K562 (cell line): ENCODE measurements around the gene NACA2. TPM values are rescaled to one million over a fixed set of nuclear protein-coding genes. Genes with fewer than 3 reads are reported as not detected.

ENCODE experiments used
- ATAC-seq: fragments of 200-7000 bp; cut with Tn5 transposase; 3 replicates; pipeline ENCODE4 v1.9.1; 2020; ENCODE audit warnings: moderate library complexity
- BruUV-seq: library from RNA; stranded (reverse); fragments of 400-500 nt; replicated peaks from 2 replicates; lab custom pipeline; 2021; lab: Mats Ljungman, UMichigan
- CTCF ChIA-PET: fragments of 300-600 bp; formaldehyde crosslinking; extraction: SDS; loops from one replicate; lab custom pipeline; 2021; ENCODE audit warnings: low intra/inter-chr PET ratio; lab: Yijun Ruan, JAX
- POLR2A ChIA-PET: fragments of 300-600, 350-650 bp; sonication (Branson Sonifier 250); formaldehyde crosslinking; extraction: SDS; loops from one replicate; lab custom pipeline; 2021; ENCODE audit warnings: antibody characterized with exemption, inconsistent platforms; lab: Yijun Ruan, JAX
- DNase-seq, 4 experiments: peaks; one replicate each; pipeline versions ENCODE4 v3.0.0 to v3.0.0-alpha.2; 2011 to 2018; ENCODE audit warnings: low spot score in 3 of 4, mixed read lengths in 3 of 4; ENCODE audit errors: extremely low read depth in 1 of 4
- FAIRE-seq: peaks from 2 replicates; lab custom pipeline; 2011; peaks lifted over from hg19 to GRCh38; lab: Jason Lieb, UNC
- H2AFZ ChIP-seq: 2 replicates; pipeline ENCODE4 v1.6.0; 2011; ENCODE audit warnings: low read depth, low read length, control low read depth, inconsistent platforms
- H3K27ac ChIP-seq: fragments of 200-600 bp; 3 replicates; pipeline ENCODE4 v1.8.0; 2011; ENCODE audit warnings: low read depth, mild to moderate bottlenecking, control low read depth, inconsistent platforms, low read length, moderate library complexity, mixed read lengths; ENCODE audit errors: extremely low read depth
- H3K27me3 ChIP-seq, 2 experiments: fragments of 300-600 bp in 1 of 2; 2 replicates in 1 of 2; 3 replicates in 1 of 2; pipeline versions ENCODE4 v1.6.0 to v1.8.0; 2011; ENCODE audit warnings: inconsistent platforms in 2 of 2, low read length in 2 of 2, mild to moderate bottlenecking in 1 of 2, mixed read lengths in 1 of 2, moderate library complexity in 1 of 2; ENCODE audit not compliant: control insufficient read depth in 2 of 2, insufficient read depth in 2 of 2
- H3K36me3 ChIP-seq: fragments of 300-600 bp; 3 replicates; pipeline ENCODE4 v1.8.0; 2011; ENCODE audit warnings: mild to moderate bottlenecking, low read length, inconsistent platforms; ENCODE audit not compliant: control insufficient read depth, insufficient read depth
- H3K4me1 ChIP-seq, 2 experiments: fragments of 200-600 bp in 1 of 2; replicated peaks in 1 of 2; 2 replicates in 1 of 2; 3 replicates in 1 of 2; pipeline versions ENCODE4 v1.5.1 to v1.8.0; 2011; ENCODE audit warnings: inconsistent platforms in 2 of 2, low read length in 2 of 2, mild to moderate bottlenecking in 1 of 2, mixed read lengths in 1 of 2, moderate library complexity in 1 of 2; ENCODE audit not compliant: control insufficient read depth in 2 of 2, insufficient read depth in 2 of 2
- H3K4me2 ChIP-seq: 2 replicates; pipeline ENCODE4 v1.6.1; 2011; ENCODE audit warnings: low read length, control low read depth, inconsistent platforms, mixed read lengths; ENCODE audit not compliant: insufficient read depth
- H3K4me3 ChIP-seq: fragments of 200-600 bp; sonication (generic), shearing (Covaris generic); 2 replicates; pipeline ENCODE4 v1.5.1; 2016; ENCODE audit warnings: control low read depth, inconsistent platforms
- H3K79me2 ChIP-seq: fragments of 200-600 bp; 3 replicates; pipeline ENCODE4 v1.8.0; 2011; ENCODE audit warnings: low read length, inconsistent platforms; ENCODE audit not compliant: control insufficient read depth, insufficient read depth
- H3K9ac ChIP-seq, 2 experiments: 2 replicates each; pipeline versions ENCODE4 v1.6.0 to v1.6.1; 2011; ENCODE audit warnings: low read depth in 2 of 2, low read length in 2 of 2, control low read depth in 1 of 2, inconsistent platforms in 1 of 2, mild to moderate bottlenecking in 1 of 2, mixed read lengths in 1 of 2; ENCODE audit not compliant: insufficient read depth in 1 of 2
- H3K9me1 ChIP-seq: one replicate; pipeline ENCODE4 v1.6.0; 2011; ENCODE audit warnings: inconsistent platforms, mild to moderate bottlenecking, low read length, moderate library complexity; ENCODE audit not compliant: control insufficient read depth, insufficient read depth
- H3K9me3 ChIP-seq: replicated peaks from 2 replicates; pipeline ENCODE4 v1.5.1; 2011; ENCODE audit warnings: low read depth, low read length, inconsistent platforms; ENCODE audit not compliant: control insufficient read depth, insufficient read depth
- H4K20me1 ChIP-seq: replicated peaks from 2 replicates; pipeline ENCODE4 v1.6.1; 2011; ENCODE audit warnings: low read length, inconsistent platforms, mixed read lengths; ENCODE audit not compliant: control insufficient read depth, insufficient read depth
- SP2 ChIP-seq: IDR thresholded peaks from 2 replicates; pipeline ENCODE4 v1.6.1; 2011; ENCODE audit warnings: mild to moderate bottlenecking, low read depth, low read length, moderate library complexity; ENCODE audit not compliant: poor library complexity, severe bottlenecking; ENCODE audit errors: extremely low read depth
- ZBTB11 ChIP-seq, 3 experiments: fragments of 200-800 bp in 1 of 3; fragments of 250-450 bp in 1 of 3; fragments of 450-650 bp in 1 of 3; sonication (Bioruptor Pico) in 1 of 3; sonication (Bioruptor generic) in 1 of 3; formaldehyde crosslinking in 1 of 3; IDR thresholded peaks; 2 replicates each; pipeline versions ENCODE4 v1.6.1 to v1.8.0; 2016 to 2022; ENCODE audit warnings: mild to moderate bottlenecking in 2 of 3, missing genetic modification characterization in 2 of 3, missing compliant biosample characterization in 1 of 3, moderate library complexity in 1 of 3
- WGBS: fragments of 100-300 bp; shearing (Covaris generic); methylation state at CpG from one replicate; pipeline ENCODE4 v1.1.6; 2016; ENCODE audit warnings: low coverage, mixed read lengths; ENCODE audit not compliant: insufficient coverage; ENCODE audit errors: missing lambda C conversion rate; 5-methylcytosine and 5-hydroxymethylcytosine counted together
- in situ Hi-C: fragments of 300-500 bp; cut with MboI; formaldehyde crosslinking; loops from 4 replicates; pipeline ENCODE4 v1.15.0; 2018; ENCODE audit warnings: inconsistent platforms, mixed read lengths
- intact Hi-C: fragments of 100-400 bp; cut with micrococcal nuclease; formaldehyde crosslinking; loops from 2 replicates; pipeline ENCODE4 v1.14.2; 2022
- polyA plus RNA-seq, 8 experiments: library from polyadenylated mRNA; depleted of rRNA in 4 of 8; stranded (reverse) in 5 of 8; unstranded in 3 of 8; fragments of >200 nt; fragmentation: Nextera tagmentation in 2 of 8; fragmentation: Illumina TruSeq in 1 of 8; extraction: Ambion mirVana in 2 of 8; extraction: Trizol in 1 of 8; gene quantifications; 2 replicates each; pipeline versions ENCODE4 v1.2.1 to v1.2.3, GENCODE V29; 2011 to 2014; ENCODE audit warnings: inconsistent platforms in 1 of 8, missing spikeins in 1 of 8
- total RNA-seq, 7 experiments: library from RNA; depleted of rRNA in 6 of 7; stranded (reverse); fragments of >200 nt in 6 of 7; fragmentation: Illumina TruSeq in 2 of 7; extraction: Trizol in 2 of 7; gene quantifications; 2 replicates each; pipeline versions ENCODE4 v1.2.1 to v1.2.3, GENCODE V29; 2011 to 2021; ENCODE audit warnings: low replicate concordance in 1 of 7

The NACA2 gene
- total and polyA plus RNA-seq, 9 of the 15 experiments (the other 6 are each of a cell fraction or from before 2014, with no cell fraction given), result 0.13 to 0.29 (median 0.23) TPM; not detected in 4

- Histone ChIP-seq H3K4me3 (no peak overlapping the region), H3K36me3 (no peaks in the 10 kb centered on the region), H3K9me1 (no peaks in the 10 kb centered on the region), H3K79me2 (no peaks in the 10 kb centered on the region), H3K4me1 (no peaks in the 10 kb centered on the region), H3K9ac (no peak overlapping the region), H2AFZ (no peak overlapping the region), H3K4me2 (no peak overlapping the region), H4K20me1 (no peaks in the 10 kb centered on the region), H3K27ac (no peak overlapping the region), H3K9me3 (0 out of 2 replicates have a peak, but pooled peaks cover 3% of the 10 kb centered on the region), H3K27me3 (no peaks in the 10 kb centered on the region; a peak in 2 of 5 replicates)
- ChIA-PET POLR2A (no interaction called here), CTCF (no interaction called here)
- peak in 1 of 3 experiments; percentile 67; a peak in 1 of 6 replicates for TF ChIP-seq ZBTB11 (CRISPR knock-in tag; IDR thresholded peaks at IDR 0.05)
- TF ChIP-seq SP2, result no peak
- DNase-seq (no peak), FAIRE-seq (no peak), ATAC-seq (no peak)
- WGBS, result 0% methylated on average over 1 of the region's 1 CpG
- BruUV-seq, result no TSS peak
- intact Hi-C loops, result no loop called here
- in situ Hi-C loops, result no loop called here
Measured at GRCh38 chr17:61631800-61632199, 40.8 kb upstream of the NACA2 start.
